ENCODE measurements around the gene MRPL58.

GRCh38 chr17:75049706-75050105 lies 37.2 kb downstream of the MRPL58 start:
- TF ChIP-seq CTCF (conservative IDR thresholded peaks at IDR 0.05; ENCODE audit: low read length) (no peak), EZH2phosphoT487 (IDR thresholded peaks at IDR 0.05; ENCODE audit: borderline replicate concordance) (no peak)
